HG03439 (cell line): Measurements from ENCODE around the gene MRPL27.
"Not testable (repeated sequence)": the region's sequence is repeated elsewhere in the genome, so short reads cannot be mapped to it uniquely, and the experiment has no call there.

Experiments used
- ATAC-seq: cut with Tn5 transposase; IDR thresholded peaks from one replicate; pipeline ENCODE4 v1.9.1; 2021; ENCODE audit warnings: mild to moderate bottlenecking, moderate library complexity; ENCODE audit not compliant: unreplicated experiment

MRPL27 gene

GRCh38 chr17:50347117-50347893 lies 25.7 kb downstream of the MRPL27 start:
- ATAC-seq, result no peak

GRCh38 chr17:50346313-50347116 lies 26.5 kb downstream of the MRPL27 start:
- peak; percentile 47 for ATAC-seq

GRCh38 chr17:50345432-50346312 lies 27.3 kb downstream of the MRPL27 start, which contains the start of gene XYLT2:
TSS of gene XYLT2 (plus strand) at chr17:50346126. CDS start at chr17:50346141, 15 bp downstream.
- peak; percentile 63 for ATAC-seq

GRCh38 chr17:50344731-50345365 lies 28.1 kb downstream of the MRPL27 start:
- no peak for ATAC-seq

- no peak for ATAC-seq
Measured at GRCh38 chr17:50339381-50339780, 33.6 kb downstream of the MRPL27 start.

- no peak for ATAC-seq
Measured at GRCh38 chr17:50338645-50339044, 34.3 kb downstream of the MRPL27 start.

- ATAC-seq, result no peak
Measured at GRCh38 chr17:50337956-50338355, 35.0 kb downstream of the MRPL27 start.

GRCh38 chr17:50333291-50334057 lies 39.5 kb downstream of the MRPL27 start:
- not testable (repeated sequence) for ATAC-seq

GRCh38 chr17:50332196-50332595 lies 40.8 kb downstream of the MRPL27 start:
- ATAC-seq, result no peak

GRCh38 chr17:50331085-50331791 lies 41.7 kb downstream of the MRPL27 start:
- no peak for ATAC-seq

- no peak for ATAC-seq
Measured at GRCh38 chr17:50330151-50330775, 42.7 kb downstream of the MRPL27 start.

- ATAC-seq, result no peak
Measured at GRCh38 chr17:50329716-50330115, 43.3 kb downstream of the MRPL27 start.

- ATAC-seq, result no peak
Measured at GRCh38 chr17:50328363-50329325, 44.3 kb downstream of the MRPL27 start.

- ATAC-seq, result no peak
Measured at GRCh38 chr17:50326831-50327364, 46.1 kb downstream of the MRPL27 start.

GRCh38 chr17:50325906-50326305 lies 47.1 kb downstream of the MRPL27 start:
- ATAC-seq, result no peak

- ATAC-seq, result no peak
Measured at GRCh38 chr17:50323060-50323459, 49.9 kb downstream of the MRPL27 start.

- ATAC-seq, result no peak
Measured at GRCh38 chr17:50322271-50322670, 50.7 kb downstream of the MRPL27 start.
